Stimulated activated CD4-positive, alpha-beta T cell treated with anti-CD3 and anti-CD28 coated beads, Interleukin-4, amount 100 ng/mL, for 1 hour (primary cell): ENCODE results near the gene RBMS3.
"Not testable (repeated sequence)": the region's sequence is repeated elsewhere in the genome, so short reads cannot be mapped to it uniquely, and the experiment has no call there.

Experiments
- DNase-seq: peaks from one replicate; pipeline ENCODE4 v3.0.0-alpha.2; 2020

The RBMS3 gene

GRCh38 chr3:29345516-29346300 lies 64.8 kb downstream of the RBMS3 start:
- no peak for DNase-seq

DNA sequence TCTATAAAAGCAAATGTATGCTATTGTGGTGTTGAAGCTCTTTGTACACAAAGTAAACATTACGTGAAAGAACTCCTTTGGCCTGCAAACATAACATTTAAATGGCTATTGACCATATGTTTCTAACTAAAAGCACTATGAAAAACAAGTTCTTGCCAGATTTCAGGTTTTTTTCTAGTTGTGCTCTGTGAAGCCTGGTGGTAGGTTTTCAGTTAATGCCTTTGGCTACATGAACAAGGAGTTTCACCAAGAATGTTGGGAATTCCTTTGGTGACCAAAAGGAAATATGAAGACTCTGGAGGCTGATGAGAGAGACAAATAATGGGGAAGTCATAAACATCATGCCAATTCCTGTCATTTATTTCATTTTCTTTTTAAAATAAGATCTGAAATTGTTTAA lies 66.0 kb downstream of the RBMS3 start:
- DNase-seq = no peak

DNA sequence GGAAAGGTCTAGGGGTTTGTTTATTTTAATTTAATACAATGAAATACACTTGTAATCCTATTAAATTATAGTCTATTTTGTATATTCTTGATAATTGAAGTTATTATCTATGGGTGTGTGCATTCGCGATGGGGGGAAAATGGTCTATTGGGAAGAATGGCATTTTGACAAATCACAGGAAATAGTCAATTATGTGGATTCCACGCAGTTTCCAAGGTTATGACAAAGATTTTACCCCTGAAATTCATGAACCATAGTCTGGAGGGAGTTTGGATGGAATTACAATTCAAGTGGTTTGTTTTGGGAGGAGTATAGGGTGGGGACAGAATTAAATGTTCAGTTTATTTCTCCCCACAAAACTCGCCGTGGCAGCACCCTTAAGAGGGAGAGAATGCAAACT lies 66.5 kb downstream of the RBMS3 start:
- DNase-seq = no peak

DNA sequence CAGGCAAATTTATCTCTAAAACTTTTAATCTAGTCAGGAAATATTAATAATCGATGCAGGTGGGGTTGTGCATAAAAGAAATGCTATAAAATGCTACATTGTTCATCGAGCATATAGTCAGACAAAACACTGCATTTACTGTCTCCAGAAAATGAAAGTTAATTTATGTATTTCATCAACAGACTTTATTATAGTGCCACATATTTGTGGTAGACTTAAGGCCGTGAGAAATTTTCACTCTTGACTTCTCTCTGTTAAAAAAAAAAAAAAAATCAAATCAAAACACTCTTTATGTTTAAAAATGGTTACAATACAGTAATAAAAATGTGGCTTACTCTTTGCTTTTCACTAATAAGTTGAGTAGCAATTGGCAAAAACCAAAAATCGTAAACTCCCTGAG lies 67.4 kb downstream of the RBMS3 start:
- DNase-seq = no peak

- DNase-seq = no peak
Measured at GRCh38 chr3:29349049-29349448, 68.2 kb downstream of the RBMS3 start.

- DNase-seq = no peak
Measured at GRCh38 chr3:29353807-29354206, 72.9 kb downstream of the RBMS3 start.

DNA sequence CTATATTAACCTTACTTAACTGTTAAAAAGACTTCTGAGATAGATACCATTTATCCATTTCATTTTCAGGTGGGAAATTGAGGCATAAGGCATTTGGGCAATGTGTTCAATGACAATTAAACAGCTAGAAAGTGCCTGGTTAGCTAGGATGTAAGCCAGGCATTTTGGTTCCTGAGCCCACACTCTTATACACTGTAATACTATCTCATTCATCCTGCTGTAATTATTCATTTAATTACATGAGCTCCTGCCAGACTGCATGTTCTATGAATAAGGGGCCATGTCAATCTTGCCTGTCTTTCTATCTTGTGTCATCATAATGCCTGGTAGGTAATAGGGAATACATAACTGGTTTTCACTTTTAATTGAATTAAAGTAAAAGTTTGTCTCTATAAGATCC lies 74.0 kb downstream of the RBMS3 start:
- no peak for DNase-seq

- DNase-seq = no peak
Measured at GRCh38 chr3:29356062-29356461, 75.2 kb downstream of the RBMS3 start.

GRCh38 chr3:29360289-29360688 lies 79.4 kb downstream of the RBMS3 start:
- DNase-seq = not testable (repeated sequence)

- no peak for DNase-seq
Measured at GRCh38 chr3:29363110-29363509, 82.2 kb downstream of the RBMS3 start.

- DNase-seq = no peak
Measured at GRCh38 chr3:29370021-29370420, 89.2 kb downstream of the RBMS3 start.

- DNase-seq = no peak
Measured at GRCh38 chr3:29370476-29371420, 89.9 kb downstream of the RBMS3 start.

GRCh38 chr3:29373131-29373680 lies 92.3 kb downstream of the RBMS3 start:
- no peak for DNase-seq

GRCh38 chr3:29374226-29374625 lies 93.4 kb downstream of the RBMS3 start:
- no peak for DNase-seq

DNA sequence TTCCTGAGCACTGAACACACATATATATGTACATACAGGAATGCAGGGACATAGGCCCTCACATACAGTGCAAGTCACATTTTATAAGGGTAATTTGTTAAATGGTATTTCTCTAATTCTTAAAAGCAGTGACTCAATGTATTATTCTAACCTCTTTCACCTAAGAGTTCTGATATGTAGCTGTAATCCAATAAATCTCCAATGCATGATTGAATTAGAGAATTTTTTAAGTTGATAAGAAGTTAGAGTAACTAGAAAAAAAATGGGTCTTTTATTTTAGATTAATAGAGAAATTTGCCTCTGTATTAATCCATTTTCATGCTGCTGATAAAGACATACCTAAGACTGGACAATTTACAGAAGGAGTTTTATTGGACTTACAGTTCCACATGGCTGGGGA lies 98.2 kb downstream of the RBMS3 start:
- no peak for DNase-seq

DNA sequence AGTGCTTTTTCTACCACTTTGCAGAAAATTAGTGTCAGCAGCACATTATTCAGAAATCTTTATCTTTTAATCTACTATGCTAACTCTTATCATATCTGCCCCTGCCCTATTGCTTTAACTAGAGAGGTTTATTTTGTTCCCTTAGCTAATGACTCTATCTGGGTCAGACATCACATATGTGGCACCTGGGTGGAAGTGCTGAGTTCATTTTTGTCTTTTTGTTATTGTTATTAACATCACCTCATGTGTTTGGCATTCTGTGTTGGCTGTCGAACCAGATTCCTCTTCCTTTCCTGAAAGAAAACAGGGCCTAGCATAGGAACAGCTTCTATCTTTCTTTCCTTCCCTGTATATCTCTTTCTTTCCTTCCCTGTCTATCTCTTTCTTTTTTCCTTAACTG lies 100.7 kb downstream of the RBMS3 start:
- no peak for DNase-seq

GRCh38 chr3:29382409-29382808 lies 101.5 kb downstream of the RBMS3 start:
- DNase-seq = no peak

DNA sequence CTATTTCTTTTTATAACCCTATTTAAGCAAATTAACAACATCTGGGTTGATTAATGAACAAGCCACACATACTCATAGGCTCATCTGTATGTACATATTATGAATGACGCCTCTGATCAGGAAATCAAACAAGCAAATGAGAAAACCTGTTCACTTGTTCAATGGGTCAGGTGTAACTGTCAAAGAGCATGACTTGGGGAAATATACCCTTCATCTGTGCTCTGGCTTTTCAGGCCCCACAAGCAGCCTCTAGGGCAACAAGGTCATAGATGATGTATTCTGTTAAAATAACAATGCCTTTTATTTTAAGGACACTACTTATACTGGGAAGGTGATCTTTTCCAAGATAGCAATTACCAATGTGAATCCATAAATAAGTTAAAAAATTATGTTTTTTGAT lies 102.0 kb downstream of the RBMS3 start:
- no peak for DNase-seq

GRCh38 chr3:29384640-29385039 lies 103.8 kb downstream of the RBMS3 start:
- no peak for DNase-seq

GRCh38 chr3:29385046-29385830 lies 104.4 kb downstream of the RBMS3 start:
- no peak for DNase-seq

GRCh38 chr3:29389362-29389761 lies 108.5 kb downstream of the RBMS3 start:
- DNase-seq = no peak

- DNase-seq = no peak
Measured at GRCh38 chr3:29392625-29393388, 111.9 kb downstream of the RBMS3 start.
